Chondrocyte (in vitro differentiated cells): ENCODE results near the gene NATD1. TPM values are rescaled to one million over a fixed set of nuclear protein-coding genes. Genes with fewer than 3 reads are reported as not detected.

Experiments used
- DNase-seq: peaks from one replicate; pipeline ENCODE4 v3.0.0; 2021; ENCODE audit warnings: mixed read lengths, low spot score
- H3K27ac Mint-ChIP-seq: one replicate; pipeline ENCODE4 v1.8.0; 2021; ENCODE audit warnings: mild to moderate bottlenecking, moderate library complexity, mixed read lengths; ENCODE audit not compliant: unreplicated experiment
- H3K27me3 Mint-ChIP-seq: 2 replicates; pipeline ENCODE4 v1.8.0; 2021; ENCODE audit warnings: low read depth, mixed read lengths
- H3K36me3 Mint-ChIP-seq: 2 replicates; pipeline ENCODE4 v1.8.0; 2021; ENCODE audit warnings: low read depth, mixed read lengths
- H3K4me1 Mint-ChIP-seq: 2 replicates; pipeline ENCODE4 v1.8.0; 2021; ENCODE audit warnings: low read depth, mild to moderate bottlenecking, mixed read lengths
- H3K4me3 Mint-ChIP-seq: one replicate; pipeline ENCODE4 v1.8.0; 2021; ENCODE audit warnings: mild to moderate bottlenecking, moderate library complexity, mixed read lengths; ENCODE audit not compliant: unreplicated experiment
- H3K9me3 Mint-ChIP-seq: 2 replicates; pipeline ENCODE4 v1.8.0; 2021; ENCODE audit warnings: low read depth, mixed read lengths
- total RNA-seq: library from RNA; stranded (reverse); gene quantifications from 3 replicates; pipeline ENCODE4 v1.2.1, GENCODE V29; 2021
- TF ChIP-seq, protein P1 (sequence below): fragments of 200-600 bp; sonication (generic); IDR thresholded peaks from 2 replicates; pipeline ENCODE4 v1.5.0; 2021; ENCODE audit warnings: antibody characterized with exemption, mild to moderate bottlenecking, moderate library complexity

The NATD1 gene
- total RNA-seq, 1 donor from 2014 or later: 17.2 TPM

DNA sequence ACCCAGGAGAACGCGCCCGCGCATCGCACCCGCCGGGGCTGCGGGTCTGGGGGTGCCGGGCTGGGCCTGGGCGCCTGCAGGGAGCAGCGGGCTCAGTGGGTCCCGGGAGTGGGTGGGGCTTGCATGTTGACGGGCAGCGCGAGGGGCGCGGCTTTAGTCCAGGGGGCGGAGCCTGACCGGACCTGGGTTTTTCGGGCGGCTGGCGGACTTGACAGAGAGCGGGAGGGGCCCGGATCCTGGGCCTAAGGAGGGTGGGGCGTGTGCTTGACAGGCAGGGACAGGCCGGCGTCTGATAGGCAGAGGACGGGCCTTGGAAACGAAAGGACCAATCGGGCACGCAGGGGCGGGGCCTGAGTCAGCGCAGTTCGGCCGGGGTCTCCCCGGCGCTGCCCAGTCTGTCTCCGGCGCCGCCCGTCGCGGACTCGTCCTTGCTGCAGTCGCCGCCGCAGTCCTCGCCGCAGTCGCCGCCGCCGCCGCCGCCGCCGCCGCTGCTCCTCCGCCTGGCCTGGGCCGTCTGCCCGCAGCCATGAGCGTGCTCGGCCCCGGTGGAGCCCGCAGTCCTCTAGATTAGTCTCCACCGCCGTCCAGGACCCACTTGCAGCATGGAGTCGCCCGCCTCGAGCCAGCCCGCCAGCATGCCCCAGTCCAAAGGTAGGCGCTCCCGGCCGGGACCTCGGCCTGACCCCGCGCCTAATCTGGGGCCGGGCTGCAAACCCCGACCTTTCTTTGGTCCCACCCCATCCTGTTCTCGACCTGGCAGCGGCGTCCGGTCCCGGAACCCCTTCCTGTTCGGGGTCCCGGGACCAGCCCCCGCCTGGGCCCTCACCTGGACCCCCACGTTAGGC is 31.3 kb upstream of the NATD1 start, which contains the start of gene MAP2K3:
Gene MAP2K3, plus strand, starts transcription at position 393 of the 845 bp plus-strand sequence. Its CDS starts 210 bp downstream, at position 603.
- peaks cover 56% of the 10 kb centered on the region for H3K4me1 Mint-ChIP-seq
- TF ChIP-seq, protein P1, sequence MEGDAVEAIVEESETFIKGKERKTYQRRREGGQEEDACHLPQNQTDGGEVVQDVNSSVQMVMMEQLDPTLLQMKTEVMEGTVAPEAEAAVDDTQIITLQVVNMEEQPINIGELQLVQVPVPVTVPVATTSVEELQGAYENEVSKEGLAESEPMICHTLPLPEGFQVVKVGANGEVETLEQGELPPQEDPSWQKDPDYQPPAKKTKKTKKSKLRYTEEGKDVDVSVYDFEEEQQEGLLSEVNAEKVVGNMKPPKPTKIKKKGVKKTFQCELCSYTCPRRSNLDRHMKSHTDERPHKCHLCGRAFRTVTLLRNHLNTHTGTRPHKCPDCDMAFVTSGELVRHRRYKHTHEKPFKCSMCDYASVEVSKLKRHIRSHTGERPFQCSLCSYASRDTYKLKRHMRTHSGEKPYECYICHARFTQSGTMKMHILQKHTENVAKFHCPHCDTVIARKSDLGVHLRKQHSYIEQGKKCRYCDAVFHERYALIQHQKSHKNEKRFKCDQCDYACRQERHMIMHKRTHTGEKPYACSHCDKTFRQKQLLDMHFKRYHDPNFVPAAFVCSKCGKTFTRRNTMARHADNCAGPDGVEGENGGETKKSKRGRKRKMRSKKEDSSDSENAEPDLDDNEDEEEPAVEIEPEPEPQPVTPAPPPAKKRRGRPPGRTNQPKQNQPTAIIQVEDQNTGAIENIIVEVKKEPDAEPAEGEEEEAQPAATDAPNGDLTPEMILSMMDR: no peak
- peak within 1 kb of the TSS; percentile 94 for H3K27ac Mint-ChIP-seq
- no peaks in the 10 kb centered on the region for H3K27me3 Mint-ChIP-seq
- peak within 1 kb of the TSS; percentile 88 for H3K4me3 Mint-ChIP-seq
- no peaks in the 10 kb centered on the region for H3K9me3 Mint-ChIP-seq
- no peaks in the 10 kb centered on the region for H3K36me3 Mint-ChIP-seq
- peak; percentile 99 for DNase-seq

DNA sequence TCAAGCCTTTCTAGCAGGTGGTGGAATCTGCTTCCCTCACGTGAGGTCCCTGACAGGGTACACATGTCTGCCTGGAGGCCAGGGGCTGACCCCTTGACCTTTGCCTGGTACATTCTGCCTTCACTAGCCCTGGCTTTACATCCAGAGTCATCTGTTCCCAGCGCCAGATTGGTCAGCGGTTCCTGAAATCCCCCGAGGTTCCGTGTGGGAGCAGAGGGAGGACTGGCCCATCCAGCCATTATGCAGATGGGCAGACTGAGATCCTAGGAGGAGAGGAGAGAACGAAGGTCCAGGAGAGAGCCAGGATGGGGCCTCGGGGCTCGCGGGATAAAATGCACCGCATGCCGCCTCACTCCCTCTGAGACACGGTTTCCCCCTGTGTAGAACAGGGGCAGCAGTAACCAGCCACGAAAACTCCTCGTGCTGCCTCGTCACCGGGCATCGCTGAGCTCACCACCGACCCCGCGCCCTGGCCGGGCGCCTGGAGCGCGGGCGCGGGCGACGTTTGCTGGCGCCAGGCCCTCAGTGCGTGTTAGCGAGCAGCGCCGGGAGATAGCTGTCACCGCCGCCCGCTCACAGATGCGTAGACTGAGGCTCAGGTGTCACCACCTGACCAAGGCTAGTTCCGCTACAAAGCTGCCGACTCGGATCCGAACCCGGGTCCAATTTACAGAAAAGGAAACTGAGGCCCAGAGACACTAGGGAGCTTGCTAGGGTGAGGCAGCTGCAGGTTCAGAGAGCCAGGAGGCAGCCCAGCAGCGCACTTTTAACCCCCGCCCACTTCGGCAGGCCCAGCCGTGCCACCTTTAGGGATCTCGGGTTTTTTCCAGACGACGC is 30.5 kb upstream of the NATD1 start:
- Mint-ChIP-seq H3K9me3 (no peaks in the 10 kb centered on the region), H3K27ac (peak overlapping the region; percentile 87), H3K4me3 (peak overlapping the region; percentile 88), H3K27me3 (no peaks in the 10 kb centered on the region), H3K36me3 (no peaks in the 10 kb centered on the region), H3K4me1 (peaks cover 52% of the 10 kb centered on the region)
- no peak for DNase-seq
- TF ChIP-seq, protein P1: no peak

DNA sequence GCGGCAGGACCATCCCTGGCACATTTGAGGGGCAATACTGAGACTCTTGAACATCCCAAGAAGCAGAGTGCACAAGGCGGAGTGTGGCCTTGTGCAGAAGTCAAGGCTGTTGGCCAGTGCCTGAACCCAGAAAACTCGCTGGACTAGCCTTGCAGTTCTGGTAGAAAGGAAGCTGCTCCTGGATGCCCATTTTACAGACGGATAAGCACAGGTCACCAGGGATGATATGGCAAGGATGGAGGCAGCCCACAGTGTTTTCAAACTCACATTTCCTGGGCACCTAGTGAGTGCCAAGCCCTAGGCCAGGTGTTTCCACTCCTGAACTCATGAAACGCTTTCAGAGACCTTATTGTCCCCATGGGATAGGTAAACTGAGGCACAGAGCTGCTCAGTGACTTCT is 29.6 kb upstream of the NATD1 start:
- Mint-ChIP-seq H3K27me3 (no peaks in the 10 kb centered on the region), H3K4me3 (no peak overlapping the region), H3K9me3 (no peaks in the 10 kb centered on the region), H3K4me1 (peaks cover 44% of the 10 kb centered on the region), H3K27ac (peak overlapping the region; percentile 98), H3K36me3 (no peaks in the 10 kb centered on the region)
- TF ChIP-seq, protein P1: no peak
- no peak for DNase-seq

DNA sequence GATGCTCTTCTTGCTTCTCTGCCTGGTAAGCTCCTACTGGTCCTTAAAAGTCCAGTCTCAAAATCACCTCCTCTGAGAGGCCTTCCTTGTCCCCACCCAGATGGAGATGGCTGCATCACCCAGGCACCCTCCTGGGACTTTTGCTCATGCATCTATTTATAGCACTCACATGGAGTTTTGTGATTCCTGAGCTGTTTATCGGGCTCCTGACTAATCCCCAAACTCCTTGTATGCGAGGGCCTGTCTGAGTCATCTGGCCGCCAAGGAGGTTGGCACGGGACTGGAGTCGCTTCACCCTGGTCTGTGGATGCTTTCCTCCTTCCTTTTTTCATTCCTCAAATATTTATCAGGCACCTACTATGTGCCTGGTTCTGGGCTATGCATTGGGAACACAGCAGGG is 29.0 kb upstream of the NATD1 start:
- H3K4me1 Mint-ChIP-seq: peaks cover 38% of the 10 kb centered on the region
- peak overlapping the region; percentile 98 for H3K27ac Mint-ChIP-seq
- no peak overlapping the region for H3K4me3 Mint-ChIP-seq
- no peaks in the 10 kb centered on the region for H3K9me3 Mint-ChIP-seq
- TF ChIP-seq, protein P1: no peak
- H3K27me3 Mint-ChIP-seq: no peaks in the 10 kb centered on the region
- DNase-seq: no peak
- H3K36me3 Mint-ChIP-seq: no peaks in the 10 kb centered on the region

DNA sequence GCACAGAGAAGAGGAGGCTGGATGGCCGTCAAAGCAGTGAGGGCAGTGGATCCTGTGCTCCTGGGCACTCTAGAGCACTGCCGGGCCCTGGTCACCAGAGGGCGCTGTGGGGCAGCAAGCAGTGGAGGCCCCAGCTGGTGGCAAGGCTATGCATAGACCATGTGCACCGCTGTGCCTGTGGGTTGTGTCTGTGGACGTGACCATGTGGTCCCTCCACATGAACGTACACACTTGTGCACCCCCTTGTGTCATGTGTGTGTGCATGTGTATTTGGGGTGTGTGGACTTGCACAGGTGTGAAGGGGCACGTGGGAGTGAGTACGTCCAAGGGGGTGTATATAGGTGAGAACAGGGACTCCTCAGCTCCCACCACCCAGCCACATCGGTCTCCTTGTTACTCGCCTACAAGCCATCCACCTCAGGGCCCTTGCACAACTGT is 26.9 kb upstream of the NATD1 start:
- no peak for DNase-seq
- TF ChIP-seq, protein P1: peak; percentile 94
- H3K4me1 Mint-ChIP-seq: peaks cover 31% of the 10 kb centered on the region
- H3K36me3 Mint-ChIP-seq: no peaks in the 10 kb centered on the region
- H3K27ac Mint-ChIP-seq: no peak overlapping the region
- no peaks in the 10 kb centered on the region for H3K9me3 Mint-ChIP-seq
- no peak overlapping the region for H3K4me3 Mint-ChIP-seq
- no peaks in the 10 kb centered on the region for H3K27me3 Mint-ChIP-seq
